ENCODE data around the gene CWF19L2.
"Not testable (repeated sequence)": the region's sequence is repeated elsewhere in the genome, so short reads cannot be mapped to it uniquely, and the experiment has no call there.

Gene CWF19L2

GRCh38 chr11:107457558-107458271, at the start of gene CWF19L2:
TSS of gene CWF19L2 (minus strand) at chr11:107457825. CDS start at chr11:107457816, 9 bp downstream.
- peaks cover 13 to 16% (median 16%) of the 10 kb centered on the region in 3 donors for H3K36me3 ChIP-seq
- peak in 1 of 2 experiments; percentile 12 for TF ChIP-seq CTCF (IDR thresholded peaks at IDR 0.05)
- H3K27ac ChIP-seq = peak within 1 kb of the TSS; percentile 71 to 74
- no peaks in the 10 kb centered on the region for H3K9me3 ChIP-seq
- peaks cover 0 to 16% (median 8%) of the 10 kb centered on the region in 4 donors for H3K4me1 ChIP-seq
- H3K4me3 ChIP-seq = peak within 1 kb of the TSS; percentile 66 to 75
- intact Hi-C loops (cut with DNase I; ENCODE audit: low total_unique reads) = loop anchor here (10.0 kb wide), 1 partner anchor 1007 kb away; the partner anchor contains the start of gene C11orf65
- H3K27me3 ChIP-seq = no peaks in the 10 kb centered on the region
- peak; percentile 83 to 91 for DNase-seq

GRCh38 chr11:107505647-107506225, 48.1 kb upstream of the CWF19L2 start:
- Histone ChIP-seq H3K27me3 (no peaks in the 10 kb centered on the region), H3K4me3 (no peak overlapping the region), H3K9me3 (no peaks in the 10 kb centered on the region), H3K36me3 (peaks cover 43 to 53% (median 46%) of the 10 kb centered on the region in 3 donors), H3K4me1 (no peaks in the 10 kb centered on the region), H3K27ac (no peak overlapping the region)
- no peak for TF ChIP-seq CTCF (IDR thresholded peaks at IDR 0.05)
- no peak for DNase-seq
- intact Hi-C loops (cut with DNase I; ENCODE audit: low total_unique reads) = no loop called here

- intact Hi-C loops (cut with DNase I; ENCODE audit: low total_unique reads) = no loop called here
- no peaks in the 10 kb centered on the region for H3K27me3 ChIP-seq
- no peaks in the 10 kb centered on the region for H3K4me1 ChIP-seq
- no peak overlapping the region for H3K27ac ChIP-seq
- DNase-seq = no peak
- no peak for TF ChIP-seq CTCF (IDR thresholded peaks at IDR 0.05)
- no peaks in the 10 kb centered on the region for H3K9me3 ChIP-seq
- H3K36me3 ChIP-seq = peaks cover 39 to 46% (median 41%) of the 10 kb centered on the region in 3 donors
- no peak overlapping the region for H3K4me3 ChIP-seq
Observed at GRCh38 chr11:107504981-107505380, 47.4 kb upstream of the CWF19L2 start.

- Histone ChIP-seq H3K4me3 (no peak overlapping the region), H3K9me3 (no peaks in the 10 kb centered on the region), H3K27ac (no peak overlapping the region), H3K4me1 (no peaks in the 10 kb centered on the region), H3K36me3 (peaks cover 34 to 39% (median 35%) of the 10 kb centered on the region in 3 donors), H3K27me3 (no peaks in the 10 kb centered on the region)
- no peak for TF ChIP-seq CTCF (IDR thresholded peaks at IDR 0.05)
- intact Hi-C loops (cut with DNase I; ENCODE audit: low total_unique reads) = no loop called here
- DNase-seq = no peak
Observed at GRCh38 chr11:107501713-107502112, 44.1 kb upstream of the CWF19L2 start.

GRCh38 chr11:107497371-107497770, 39.7 kb upstream of the CWF19L2 start:
- not testable (repeated sequence) for H3K27ac ChIP-seq, DNase-seq

GRCh38 chr11:107496011-107496410, 38.4 kb upstream of the CWF19L2 start:
- Histone ChIP-seq H3K36me3 (no peaks in the 10 kb centered on the region), H3K4me3 (no peak overlapping the region), H3K9me3 (no peaks in the 10 kb centered on the region), H3K27ac (no peak overlapping the region), H3K4me1 (no peaks in the 10 kb centered on the region), H3K27me3 (no peaks in the 10 kb centered on the region)
- TF ChIP-seq CTCF (IDR thresholded peaks at IDR 0.05) = no peak
- DNase-seq = no peak
- intact Hi-C loops (cut with DNase I; ENCODE audit: low total_unique reads) = no loop called here

More at GRCh38 chr11:107497371-107497770, 39.7 kb upstream of the CWF19L2 start:
- H3K4me3 ChIP-seq; H3K4me1 ChIP-seq; H3K9me3 ChIP-seq; intact Hi-C loops (cut with DNase I; ENCODE audit: low total_unique reads); H3K36me3 ChIP-seq; H3K27me3 ChIP-seq: not testable (repeated sequence)

Measured in tibial artery (tissue), 4 donors.